GM19240 (cell line): ENCODE results near the gene ACLY.
"Not testable (repeated sequence)": the region's sequence is repeated elsewhere in the genome, so short reads cannot be mapped to it uniquely, and the experiment has no call there.

Source experiments
- DNase-seq: peaks from one replicate; pipeline ENCODE4 v3.0.0; 2011; ENCODE audit warnings: low spot score; ENCODE audit not compliant: insufficient read length

The ACLY gene

DNA sequence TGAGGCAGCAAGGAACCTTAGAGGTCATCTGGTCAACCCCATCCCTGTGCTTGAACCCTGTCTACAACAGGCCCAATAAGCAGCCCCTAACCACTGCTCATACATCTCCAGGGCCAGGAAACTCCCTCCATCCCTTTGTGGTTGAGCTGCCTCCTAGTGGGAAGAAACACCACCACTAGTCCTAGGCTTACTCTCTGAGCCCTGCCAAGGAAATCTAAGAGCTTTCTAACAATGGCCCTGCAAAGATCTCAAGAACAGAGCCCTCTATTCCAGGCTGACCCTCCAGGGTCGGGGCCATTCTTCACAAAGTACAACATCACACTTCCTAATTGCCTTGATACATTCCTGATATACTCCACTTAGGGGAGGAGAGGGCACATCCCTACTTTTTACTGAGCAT is 5.8 kb downstream of the ACLY start:
- no peak for DNase-seq

DNA sequence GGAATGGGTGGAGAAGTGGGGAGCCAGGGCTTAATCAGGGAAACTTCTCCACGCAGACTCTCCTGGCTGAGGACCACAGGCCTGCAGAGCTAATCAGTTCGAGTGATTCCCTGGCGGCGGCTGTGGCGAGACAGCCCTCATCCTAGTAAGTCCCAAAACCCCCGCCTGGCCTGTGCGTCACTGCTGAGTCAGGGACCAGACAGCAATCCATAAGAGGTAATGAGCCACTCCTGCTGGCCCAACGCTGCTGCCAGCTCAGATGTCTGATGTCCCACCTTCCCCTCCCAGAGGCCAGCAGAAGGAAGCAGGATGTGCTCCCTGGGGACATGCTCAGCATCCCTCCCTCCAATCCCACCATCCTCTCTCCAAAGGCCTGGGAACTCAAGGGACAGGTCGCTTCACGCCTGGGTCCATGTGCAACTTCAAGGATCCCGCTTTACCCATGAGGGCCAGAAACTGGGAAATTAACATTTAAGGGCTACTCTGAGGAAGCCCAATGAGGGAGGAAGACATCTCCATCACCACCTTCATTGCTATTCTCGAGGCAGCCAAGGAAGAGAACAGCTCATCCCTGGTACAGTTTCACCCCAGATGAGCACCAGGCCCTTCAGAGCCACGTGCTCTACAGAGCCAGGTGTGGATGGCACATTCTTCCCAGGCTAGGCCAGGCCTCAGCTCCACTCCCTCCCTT is 7.9 kb downstream of the ACLY start:
- no peak for DNase-seq

DNA sequence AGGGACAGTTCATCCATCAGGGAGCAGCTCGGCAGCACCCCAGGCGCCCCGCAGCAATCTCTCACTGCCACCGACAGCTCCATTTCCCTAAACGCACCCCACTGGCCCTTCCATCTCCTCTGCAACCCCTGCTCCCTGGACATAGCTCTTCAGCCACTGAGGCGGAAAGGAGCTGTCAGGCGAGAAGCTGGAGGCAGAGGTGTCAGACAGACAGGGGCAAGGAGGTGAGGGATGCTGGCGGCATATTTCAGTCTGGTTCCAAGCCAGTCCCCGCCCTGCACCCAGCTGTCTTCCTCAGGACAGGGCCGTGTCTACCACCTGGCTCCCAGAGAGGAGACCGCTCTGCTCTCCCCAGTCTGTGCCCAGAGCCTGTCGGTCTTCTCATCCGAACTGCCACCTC is 9.7 kb downstream of the ACLY start:
- DNase-seq, result no peak

DNA sequence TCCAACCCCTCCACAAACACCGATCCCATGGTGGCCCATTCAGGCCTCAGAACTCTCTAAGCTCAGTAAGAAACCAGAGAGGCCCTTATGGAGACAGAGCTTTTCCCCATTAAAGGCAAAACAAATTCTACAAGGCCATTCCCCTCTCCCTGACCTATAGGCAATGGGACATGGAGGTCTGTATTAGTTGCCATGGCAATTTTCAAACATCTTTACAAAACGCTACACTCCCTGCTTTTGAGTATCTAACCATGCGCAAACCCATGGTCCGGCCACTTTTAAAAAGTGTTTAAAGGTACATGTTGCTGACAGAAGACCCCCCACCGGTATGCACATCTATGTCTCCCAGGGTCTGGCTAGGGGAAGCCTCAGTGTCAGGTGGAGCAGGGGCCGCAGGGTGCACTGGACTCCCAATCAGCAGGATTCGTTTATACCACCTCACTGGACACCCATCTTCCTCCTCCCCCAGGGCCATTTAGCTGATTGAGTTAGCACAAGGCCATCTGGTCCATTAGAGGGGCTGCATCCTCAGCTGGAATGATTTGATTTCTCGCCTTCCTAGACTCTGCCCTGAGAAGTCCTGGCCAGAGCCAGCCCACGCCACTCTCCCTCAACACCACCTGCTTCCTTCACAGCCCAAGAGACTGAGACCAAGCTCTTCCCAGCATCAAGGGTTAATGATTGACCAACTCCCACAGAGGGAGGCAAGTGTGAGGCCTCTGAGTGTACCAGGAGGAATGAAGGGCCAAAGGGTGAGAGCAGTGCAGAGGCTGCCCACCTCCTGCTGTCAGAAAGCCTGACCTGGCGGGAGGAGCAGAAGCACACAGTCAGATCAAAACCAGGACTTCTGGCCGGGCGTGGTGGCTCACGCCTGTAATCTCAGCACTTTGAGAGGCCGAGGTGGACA is 10.9 kb downstream of the ACLY start:
- DNase-seq, result no peak

DNA sequence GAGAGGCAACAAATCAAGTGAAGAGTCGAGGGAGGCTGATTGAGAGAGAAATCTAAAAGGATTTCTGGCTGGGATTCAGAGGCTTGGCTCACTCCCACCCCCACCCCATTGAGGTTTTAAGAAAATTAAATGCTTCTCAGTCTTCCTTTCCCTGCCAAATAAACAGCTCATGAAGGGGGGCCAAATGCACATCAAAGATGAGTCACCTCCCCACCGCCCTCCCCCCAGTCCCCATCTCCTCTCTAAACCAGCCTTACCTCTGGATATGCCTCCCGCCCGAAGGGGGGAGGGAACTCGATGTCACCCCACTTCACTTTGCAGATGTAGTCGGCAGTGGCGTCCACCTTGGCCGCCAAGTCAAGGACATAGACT is 11.6 kb downstream of the ACLY start:
- DNase-seq, result no peak

DNA sequence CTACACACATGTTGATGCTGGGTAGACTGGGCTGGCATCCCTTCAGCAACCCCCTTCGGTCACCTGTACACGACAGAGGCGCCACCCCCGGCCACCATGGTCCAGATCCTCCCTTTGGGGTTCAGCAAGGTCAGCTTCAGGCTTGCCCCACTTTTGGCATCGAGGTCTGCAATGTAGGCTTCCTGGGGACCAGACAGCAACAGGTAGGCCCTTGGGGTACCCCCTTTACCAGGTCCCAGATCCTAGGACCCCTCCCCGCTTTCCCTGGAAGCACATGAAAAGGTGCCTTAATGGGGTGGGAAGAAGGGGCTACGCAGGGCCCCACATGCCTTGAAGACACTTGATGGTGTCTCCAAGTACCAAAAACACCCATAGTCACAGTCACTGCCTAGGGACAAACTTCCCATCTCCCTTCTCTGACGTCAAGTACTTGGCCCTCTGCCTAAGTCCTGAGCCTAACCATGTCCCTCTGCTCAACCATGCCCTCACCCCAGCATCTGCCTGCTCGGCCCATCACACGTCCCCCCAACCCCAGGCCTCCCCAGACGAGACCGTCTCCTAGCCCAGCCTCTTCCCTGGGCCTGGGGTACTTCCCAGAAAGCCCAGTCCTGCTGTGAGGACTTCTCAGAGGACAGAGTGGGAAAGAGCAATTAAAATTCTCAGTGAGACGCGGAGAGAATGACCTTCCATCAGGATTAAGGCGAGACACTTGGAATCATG is 12.1 kb downstream of the ACLY start:
- DNase-seq, result no peak

DNA sequence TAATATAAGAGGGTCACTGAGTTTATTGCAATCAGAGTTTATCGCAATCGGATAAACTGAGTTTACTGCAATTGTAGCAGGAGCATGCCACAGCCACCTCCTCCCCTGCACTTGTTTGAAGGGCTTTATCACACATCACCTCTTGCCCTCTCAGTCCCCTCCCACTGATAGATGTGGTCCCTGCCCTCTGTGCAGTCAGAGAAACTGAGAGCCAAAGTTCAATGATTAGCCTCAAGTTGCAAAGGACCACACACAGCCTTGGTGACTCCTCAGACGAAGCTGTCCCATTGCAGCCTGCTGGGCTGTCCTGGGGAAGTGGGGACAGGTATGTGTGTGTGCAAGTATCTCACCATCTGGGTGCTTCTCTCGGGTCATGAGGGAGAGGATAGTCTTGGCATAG is 13.6 kb downstream of the ACLY start:
- no peak for DNase-seq

DNA sequence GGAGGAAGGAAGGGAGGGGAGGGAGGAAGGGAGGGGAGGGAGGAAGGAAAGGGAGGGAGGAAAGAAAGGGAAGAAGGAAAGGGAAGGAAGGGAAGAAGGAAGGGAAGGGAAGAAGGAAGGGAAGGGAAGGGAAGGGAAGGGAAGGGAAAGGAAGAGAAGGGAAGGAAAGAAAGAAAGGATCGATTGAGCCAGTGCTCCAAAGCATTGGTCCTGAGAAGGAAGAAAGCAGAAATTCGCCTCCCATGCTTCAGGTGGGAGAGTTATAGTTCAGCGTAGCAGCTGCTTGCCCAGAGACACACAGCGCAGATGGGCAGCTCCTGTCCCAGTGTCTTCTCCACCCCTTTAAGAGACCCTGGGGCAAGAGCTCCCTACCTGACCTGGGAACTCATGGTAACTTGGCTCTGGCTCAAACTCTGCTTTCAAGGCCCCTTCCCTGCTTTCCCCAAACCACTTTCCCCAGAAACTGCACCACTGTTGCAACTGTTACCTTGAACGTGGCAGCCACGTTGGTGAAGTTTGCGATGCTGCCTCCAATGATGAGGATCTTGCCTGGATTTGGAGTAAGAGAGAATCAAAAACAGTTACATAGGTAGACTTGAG is 14.4 kb downstream of the ACLY start:
- DNase-seq, result no peak

DNA sequence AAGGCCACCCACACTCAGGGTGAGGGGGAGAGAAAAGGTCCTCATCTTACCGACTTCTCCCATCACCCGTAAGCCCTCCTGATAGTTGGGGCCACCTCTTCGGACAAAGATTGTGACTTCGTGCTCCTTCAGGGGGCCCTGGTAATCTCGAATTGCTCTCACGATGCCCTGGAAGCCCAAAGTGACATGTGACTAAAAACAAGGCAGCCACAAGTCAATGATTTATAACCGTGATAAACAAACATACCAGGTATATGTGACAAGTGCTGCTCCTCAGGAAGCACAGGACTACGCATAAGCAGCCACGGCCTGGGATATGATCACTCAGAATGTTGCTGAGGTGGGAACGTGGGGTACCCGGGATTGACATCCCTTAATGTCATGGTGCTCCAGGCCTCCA is 17.1 kb downstream of the ACLY start:
- DNase-seq, result no peak

DNA sequence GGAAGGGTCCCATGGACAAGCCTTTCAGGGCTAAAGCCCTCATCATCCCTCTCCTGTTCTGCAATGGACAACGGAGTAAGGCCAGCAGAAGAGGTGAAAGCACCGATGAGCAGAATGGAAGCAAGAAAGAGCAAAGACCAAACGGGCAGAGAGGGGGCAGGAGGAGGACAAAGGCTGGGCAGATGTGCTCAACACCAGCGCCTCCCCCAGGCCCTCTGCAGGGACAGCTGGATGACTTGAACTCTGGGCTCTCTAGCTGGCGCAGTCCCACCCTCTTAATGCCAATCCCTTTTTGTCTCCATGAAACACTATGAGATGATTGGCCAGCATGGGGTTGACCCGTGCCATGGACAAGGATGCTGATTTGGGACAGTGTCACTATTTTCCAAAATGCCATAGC is 22.0 kb downstream of the ACLY start:
- no peak for DNase-seq

DNA sequence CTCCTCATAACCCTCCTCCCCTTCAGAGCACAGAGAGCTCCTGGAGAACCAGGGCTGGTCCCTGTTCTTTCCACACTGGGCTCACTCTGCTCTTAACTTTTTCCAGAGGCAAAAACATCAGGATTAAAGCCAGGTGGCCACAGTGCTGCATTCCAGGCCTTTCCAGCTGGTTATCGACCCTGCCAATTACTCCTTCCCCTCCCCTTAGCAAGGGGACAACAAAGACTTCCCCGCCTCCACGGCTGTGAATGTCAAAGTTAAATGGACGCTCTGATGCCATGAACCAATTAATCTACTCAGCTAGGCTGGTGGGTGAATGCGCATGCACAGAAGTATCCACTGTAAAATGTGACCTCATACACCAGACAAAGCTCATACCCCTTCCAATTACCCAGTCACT is 23.1 kb downstream of the ACLY start:
- no peak for DNase-seq

DNA sequence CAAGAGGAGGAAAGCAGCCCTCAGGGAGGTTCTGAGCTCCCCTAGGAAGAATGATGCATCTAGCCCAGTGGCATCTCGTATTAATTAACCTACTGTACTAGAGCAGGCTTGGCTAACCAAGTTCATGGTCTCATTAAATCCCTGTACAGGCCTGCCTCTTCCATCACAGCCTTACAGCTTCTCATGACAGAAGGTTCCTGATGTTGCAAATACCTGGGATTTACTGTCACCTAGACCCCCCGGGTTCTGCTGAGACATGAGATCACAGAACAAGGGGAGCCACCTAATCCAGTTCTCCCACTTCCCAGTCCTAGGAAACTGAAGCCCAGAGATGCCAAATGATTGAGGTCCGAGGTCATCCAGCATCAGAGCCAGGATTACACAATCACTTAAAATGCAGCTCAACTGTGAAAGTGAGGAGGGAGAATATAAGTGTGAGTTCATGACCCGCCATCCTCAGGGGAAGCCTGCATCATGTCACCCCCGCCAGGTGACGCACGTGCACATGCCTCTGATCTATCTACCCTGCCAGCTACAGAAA is 23.9 kb downstream of the ACLY start:
- no peak for DNase-seq

DNA sequence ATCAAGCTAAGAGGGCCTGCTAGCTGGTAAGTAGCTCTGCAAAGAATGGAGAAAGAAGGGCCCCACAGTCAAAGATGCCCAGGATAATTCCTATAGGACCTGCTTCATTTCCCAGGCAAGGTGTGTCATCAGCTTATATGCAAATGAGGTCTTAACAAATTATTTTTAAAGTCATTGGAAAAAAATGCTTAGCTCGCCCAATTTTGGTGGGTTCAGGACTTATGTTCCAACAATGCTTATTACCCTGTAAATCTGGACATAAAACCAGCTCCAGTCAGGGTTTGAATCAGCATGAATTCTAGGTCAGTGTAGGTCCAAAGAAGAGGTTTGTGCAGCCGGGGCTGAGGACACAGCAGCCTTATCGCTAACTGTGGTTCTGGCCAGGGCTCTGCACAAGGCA is 25.4 kb downstream of the ACLY start:
- no peak for DNase-seq

DNA sequence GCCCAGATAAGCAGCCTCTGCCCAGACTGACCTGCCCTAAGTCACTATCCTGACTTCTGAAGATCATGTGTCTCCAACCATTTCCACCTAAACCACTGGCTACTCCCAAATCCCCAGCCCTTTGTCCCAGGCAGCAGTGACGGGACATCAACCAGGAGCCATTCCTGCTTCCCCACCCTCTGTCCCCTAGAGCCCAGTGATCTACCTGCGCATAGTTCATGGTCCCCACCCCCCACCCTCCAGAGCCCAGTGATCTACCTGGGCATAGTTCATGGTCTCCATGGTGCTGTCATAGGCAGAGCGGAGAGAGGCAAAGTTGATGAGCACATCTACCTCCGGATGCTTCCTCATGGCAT is 26.8 kb downstream of the ACLY start:
- no peak for DNase-seq

DNA sequence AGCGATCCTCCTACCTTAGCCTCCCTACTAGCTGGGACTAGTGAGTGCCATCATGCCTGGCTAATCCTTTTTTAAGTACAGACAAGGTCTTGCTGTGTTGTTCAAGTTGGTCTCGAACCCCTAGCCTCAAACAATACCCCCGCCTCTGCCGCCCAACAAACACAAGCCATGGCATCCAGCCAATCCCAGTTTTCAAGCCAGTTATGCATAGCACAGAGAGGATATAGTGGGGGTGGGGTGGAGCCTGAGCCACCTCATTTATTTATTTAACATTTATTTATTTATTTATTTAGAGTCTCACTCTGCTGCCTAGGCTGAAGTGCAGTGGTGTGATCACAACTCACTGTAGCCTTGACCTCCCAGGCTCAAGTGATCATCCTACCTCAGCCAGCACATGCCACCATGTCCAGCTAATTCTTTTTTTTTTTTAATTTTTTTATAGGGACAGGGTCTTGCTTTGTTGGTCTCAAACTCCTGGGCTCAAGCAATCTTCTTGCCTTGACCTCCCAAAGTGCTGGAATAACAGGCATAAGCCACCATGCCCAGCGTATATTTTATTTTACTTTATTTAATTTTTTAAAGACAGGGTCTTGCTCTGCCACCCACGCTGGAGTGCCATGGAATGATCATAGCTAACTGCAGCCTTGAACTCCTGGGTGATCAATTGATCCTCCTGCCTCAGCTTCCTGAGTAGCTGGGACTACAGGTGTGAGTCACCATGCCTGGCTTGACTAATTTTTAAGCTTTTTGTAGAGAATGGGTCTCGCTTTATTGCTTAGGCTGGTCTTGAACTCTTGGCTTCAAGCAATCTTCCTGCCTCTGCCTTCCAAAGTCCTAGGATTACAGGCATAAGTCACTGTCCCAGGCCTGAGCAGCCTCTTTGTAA is 27.4 kb downstream of the ACLY start:
- DNase-seq, result no peak

DNA sequence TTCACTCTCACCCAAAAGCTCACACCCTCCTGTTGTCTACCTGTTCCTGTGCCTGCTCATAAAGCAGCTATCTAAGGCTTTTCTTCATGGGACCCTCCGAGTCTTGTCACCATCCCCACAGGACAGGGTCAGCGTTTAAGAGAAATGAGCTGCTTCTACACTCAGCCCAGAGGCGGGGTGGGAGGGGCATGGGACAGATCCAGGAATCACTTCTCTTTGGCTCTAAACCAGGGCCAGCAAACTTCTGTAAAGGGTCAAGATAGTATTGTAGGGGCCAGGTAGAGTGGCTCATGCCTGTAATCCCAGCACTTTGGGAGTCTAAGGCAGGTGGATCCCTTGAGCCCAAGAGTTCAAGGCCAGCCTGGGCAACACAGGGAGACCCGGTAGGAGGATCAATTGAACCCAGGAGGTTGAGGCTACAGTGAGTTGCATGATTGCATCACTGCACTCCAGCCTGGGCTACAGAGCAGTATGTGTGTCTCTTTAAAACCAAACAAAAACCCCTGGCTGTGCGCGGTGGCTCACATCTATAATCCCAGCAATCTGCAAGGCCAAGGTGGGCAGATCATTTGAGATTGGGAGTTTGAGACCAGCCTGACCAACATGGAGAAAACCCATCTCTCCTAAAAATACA is 30.3 kb downstream of the ACLY start:
- DNase-seq, result no peak

DNA sequence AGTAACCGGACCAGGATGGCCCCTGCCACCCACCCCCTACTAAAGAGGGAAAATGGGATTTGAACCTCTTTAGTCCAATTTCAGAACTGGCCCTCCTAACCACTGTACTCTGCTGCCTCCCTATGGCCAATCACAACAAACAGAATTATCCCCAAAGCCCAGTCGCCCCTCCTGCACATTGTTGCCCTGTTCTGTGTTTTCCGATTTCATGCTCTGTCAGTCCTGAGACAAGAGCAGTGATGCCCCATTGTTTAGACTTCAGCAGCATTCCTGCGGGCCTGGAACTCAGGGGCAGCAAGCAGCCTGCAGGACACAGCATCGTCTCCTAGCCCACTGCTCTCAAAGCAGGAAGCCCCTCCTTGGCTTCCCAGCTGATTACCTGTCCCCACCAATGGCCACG is 33.0 kb downstream of the ACLY start:
- DNase-seq, result no peak

DNA sequence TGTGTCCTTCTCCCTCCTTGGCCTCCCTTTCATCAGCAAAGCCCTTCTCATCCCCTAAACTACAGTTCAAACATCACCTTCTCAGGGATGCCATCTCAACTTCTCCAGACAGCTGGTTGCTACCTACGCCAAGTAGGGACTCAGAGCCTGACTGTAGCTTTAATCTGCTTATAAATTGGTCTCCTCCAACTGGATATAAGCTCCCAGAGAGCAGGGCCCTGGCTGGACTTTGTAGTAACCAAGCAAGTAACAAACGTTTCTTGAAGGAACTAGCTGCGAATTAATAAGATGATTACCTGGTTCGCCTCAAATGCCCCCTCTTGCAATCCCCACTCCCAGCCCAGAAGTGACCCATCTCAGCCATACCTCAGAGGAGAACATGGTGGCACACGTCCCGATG is 36.0 kb downstream of the ACLY start:
- DNase-seq, result no peak

DNA sequence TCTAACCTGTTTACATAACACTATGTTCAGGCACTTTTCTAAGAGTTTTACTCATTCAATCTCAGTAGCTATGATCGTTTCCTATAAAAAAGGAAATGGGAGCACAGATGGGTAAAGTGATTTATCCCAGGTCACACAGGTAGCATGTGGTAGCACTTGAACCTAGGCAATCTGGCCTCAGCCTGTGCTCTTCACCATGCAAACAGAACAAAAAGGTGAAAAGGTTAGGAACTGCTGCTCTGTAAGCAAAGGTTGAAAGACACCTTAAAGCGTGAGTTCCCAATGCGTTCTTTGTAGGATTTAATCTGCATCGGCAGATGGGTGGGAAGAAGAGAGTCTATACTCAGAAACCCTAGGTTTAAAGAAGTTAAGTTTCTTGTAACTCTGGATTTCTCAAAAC is 38.6 kb downstream of the ACLY start:
- DNase-seq, result no peak

DNA sequence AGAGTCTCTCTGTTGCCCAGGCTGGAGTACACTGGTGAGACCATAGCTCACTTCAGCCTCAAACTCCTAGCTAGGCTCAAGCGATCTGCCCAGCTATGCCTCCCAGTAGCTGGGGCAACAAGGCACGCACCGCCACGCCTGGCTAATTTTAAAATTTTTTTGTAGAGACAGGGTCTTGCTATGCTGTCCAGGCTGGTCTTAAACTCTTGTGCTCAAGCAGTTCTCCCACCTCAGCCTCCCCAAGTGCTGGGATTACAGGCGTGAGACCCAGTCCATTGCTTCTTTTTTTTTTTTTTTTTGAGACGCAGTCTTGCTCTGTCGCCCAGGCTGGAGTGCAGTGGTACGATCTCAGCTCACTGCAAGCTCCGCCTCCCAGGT is 44.5 kb downstream of the ACLY start:
- DNase-seq, result not testable (repeated sequence)
